RKO (cell line): ENCODE results near the gene ELFN1.

Experiments
- DNase-seq: peaks from one replicate; pipeline ENCODE4 v3.0.0-alpha.2; 2016; ENCODE audit warnings: low spot score

ELFN1 gene

DNA sequence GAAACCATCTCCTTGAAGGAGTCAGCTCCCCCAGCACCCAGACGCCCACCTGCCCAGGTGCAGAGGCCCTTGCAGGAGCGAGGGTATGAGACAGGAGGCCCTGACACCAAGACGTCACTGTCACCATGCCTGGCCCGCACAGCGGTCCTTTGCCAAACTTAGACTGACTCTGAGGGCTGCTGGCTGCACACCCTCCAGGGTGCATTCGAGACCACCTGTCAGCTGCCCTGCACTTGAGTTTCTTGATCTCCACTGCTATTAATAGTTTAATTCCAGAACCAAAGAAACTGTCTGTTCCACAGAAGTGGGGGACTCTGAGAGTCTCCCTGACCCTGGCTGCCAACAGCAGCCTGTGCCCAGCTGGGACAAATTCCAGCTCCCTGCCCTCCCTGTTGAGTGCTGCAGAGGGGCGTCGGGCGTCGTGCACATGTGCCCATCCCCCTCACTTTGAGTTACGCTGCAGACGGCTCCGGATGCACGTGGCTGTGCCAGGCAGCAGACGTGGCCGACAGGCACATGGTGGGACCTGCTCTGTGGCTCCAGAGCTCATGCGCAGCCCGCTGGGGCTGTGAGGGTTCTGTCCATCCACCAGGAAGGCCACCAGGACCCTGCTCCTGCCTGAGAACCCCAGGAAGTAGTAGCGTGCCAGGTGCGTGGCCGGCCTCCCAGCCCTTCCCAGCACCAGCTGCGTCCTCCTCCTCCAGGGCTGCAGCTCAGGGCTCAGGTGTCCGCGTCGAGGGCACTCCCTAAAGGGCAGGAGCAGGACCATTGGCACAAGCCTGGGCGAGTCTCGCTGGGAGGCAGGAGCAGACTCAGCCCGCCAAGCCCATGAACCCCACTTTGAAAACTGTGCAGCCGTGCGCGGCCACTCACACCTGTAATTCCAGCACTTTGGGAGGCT lies 24.8 kb downstream of the ELFN1 start:
- no peak for DNase-seq

GRCh38 chr7:1695800-1696454 lies 25.9 kb downstream of the ELFN1 start:
- DNase-seq: no peak

- DNase-seq: no peak
Observed at GRCh38 chr7:1696671-1697498, 26.8 kb downstream of the ELFN1 start.

DNA sequence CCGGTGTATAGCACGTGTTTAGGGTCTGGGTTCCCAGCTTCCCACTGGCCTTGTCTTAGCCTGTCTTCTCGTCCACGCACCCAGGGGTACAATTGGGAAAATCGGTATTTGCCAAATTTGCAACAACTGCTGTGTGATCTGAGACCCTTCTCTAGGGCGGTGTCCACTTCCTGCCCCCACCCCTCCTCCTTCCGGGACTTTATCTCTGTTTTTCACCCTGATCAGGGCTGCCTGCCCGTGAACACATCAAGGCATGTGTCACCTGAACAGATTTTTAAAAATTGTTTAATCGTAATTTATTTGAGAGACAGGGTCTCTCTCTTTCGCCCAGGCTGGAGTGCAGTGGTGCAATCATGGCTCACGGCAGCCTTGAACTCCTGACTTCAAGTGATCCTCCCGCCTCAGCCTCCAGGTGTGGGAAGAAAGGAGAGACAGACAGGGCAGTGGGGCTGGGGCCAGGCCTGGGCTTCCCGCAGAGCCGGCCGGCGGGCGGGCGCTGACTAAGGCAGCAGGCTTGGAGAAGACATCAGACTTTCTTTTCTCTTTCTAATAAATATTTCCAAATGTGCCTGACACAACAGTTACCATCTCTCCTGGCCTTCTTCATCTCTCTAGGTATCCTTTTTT lies 27.5 kb downstream of the ELFN1 start:
- DNase-seq: no peak

DNA sequence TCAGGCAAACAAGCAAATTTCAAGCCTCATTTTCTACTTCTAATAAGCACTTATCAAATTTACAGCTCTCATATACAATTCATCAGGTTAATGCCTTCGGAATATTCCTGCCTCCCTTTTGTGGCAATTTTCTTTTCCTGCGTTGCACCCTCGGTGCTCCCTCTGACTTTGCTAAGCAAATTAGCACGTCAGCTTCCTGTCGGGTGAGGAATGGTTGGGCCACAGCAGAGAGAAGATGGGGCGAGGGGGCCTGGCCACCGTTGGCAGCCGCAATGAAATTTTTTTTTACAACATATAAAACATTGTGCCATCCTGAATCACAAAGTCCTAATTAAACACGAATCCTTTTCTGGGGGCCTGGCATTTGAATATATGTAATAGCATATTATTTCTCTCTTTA lies 28.1 kb downstream of the ELFN1 start:
- DNase-seq: no peak

DNA sequence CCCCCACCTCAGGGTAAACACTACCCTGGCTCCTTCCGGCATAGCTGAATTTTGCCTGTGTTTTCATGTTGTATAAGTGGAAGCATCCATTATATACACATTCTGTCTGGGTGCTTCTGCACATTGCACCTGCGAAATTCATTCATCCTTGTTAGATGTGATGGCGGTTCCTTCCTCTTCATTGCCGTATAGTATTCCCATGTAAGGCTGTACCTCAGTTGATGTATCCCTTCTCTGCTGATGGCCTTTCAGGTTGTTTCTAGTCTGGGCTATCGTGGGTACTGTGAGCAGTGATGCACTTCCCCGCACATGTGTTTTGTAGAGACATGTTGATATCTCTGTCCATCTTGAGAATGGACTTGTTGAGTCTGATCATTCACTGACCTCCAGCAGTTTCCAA lies 28.9 kb downstream of the ELFN1 start:
- no peak for DNase-seq

GRCh38 chr7:1700086-1700485 lies 30.0 kb downstream of the ELFN1 start:
- no peak for DNase-seq

GRCh38 chr7:1700536-1701333 lies 30.7 kb downstream of the ELFN1 start:
- DNase-seq: no peak

DNA sequence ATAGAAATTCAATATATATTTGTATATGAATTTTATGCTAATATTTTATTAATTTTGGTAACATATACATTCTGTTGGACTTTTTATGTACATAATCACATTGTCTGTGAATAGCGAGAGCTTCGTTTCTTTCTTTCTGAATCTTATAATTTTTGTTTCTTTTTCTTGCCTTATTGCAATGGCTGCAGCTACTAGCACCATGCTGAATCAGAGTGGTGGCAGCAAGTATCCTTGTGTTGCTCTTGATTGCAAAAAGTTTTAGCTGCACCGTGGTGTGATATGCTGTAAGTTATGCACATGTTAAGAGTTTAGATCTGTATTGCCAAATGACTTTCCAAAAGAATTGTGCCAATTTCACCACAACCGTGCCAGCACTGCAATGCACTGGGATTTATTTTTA lies 32.6 kb downstream of the ELFN1 start:
- no peak for DNase-seq

DNA sequence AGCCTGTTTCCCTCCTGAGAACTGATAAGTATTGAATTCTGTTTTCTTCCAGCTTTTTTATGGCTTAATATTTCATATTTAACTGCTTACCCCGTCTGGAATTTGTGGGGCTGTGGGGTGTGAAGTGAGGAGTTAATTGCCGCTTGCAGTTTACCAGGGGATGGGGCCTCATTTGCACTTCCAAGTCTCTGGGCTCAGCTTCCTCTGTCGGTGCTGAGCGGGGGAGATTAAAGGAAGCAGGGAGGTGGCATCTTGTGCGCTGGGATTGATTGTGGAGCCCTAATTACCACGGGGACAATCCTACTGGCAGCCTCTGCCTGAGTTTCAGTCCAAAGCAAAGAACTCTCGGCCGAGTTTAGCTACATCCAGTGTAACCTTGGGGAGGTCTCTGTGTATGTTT lies 33.4 kb downstream of the ELFN1 start:
- DNase-seq: no peak

DNA sequence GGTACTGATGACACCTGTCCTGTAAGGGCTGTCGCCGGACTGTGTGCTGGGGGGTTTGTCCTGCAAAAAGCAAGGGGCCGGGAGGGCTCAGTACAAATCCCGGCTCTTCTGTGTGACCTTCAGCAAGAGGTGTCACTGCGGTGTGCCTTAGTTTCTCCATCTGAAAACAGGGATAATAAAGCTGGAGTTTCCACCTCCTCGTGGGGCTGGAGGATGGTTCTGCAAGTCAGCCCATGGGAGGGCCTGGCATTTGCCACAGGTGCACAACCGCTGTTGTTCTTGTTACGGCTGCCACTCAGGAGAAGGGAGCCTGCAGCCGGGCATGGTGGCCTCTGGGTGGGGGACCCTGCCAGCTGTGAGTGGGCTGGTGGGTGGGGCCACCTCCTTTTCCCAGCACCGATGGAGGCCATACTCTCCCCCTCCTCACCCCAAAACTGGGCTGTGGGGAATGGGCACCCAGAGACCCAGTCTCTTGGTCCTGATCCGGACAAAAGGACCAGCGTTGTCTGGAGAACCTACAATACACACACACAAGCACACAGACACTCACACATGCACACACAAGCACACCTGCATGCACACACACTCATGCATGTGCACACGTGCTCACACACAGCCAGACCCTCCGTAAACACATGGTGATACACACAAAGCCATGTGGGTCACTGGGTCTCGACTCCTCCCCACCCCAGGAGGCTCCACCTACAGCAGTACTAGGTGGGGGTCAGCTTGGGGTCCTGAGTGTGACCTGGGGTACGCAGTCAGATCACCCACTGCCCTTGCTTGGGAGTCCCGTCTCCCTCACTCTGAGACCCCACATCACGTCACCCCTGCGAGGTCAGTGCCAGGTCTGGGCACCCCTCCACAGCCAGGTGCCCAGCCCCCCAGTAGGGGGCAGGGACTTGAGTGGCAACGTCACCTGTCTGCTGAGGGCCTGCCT lies 34.1 kb downstream of the ELFN1 start:
- no peak for DNase-seq

GRCh38 chr7:1704811-1705738 lies 35.0 kb downstream of the ELFN1 start:
- no peak for DNase-seq

GRCh38 chr7:1705856-1706255 lies 35.8 kb downstream of the ELFN1 start:
- no peak for DNase-seq

DNA sequence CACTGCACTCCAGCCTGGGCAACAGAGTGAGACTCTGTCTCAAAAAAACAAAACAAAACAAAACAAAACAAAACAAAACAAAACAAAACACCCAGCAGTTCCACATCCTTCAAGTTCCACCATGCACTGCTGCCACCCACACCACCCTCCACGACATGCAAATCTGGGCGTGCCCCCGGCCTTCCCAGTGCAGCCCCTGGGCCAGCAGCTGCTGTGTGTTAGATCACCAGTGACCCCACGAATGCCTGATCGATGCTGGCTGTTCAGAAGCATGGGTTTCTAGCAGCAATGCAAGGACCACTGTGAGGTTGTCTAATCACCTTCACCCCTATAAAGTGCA lies 36.3 kb downstream of the ELFN1 start:
- no peak for DNase-seq

DNA sequence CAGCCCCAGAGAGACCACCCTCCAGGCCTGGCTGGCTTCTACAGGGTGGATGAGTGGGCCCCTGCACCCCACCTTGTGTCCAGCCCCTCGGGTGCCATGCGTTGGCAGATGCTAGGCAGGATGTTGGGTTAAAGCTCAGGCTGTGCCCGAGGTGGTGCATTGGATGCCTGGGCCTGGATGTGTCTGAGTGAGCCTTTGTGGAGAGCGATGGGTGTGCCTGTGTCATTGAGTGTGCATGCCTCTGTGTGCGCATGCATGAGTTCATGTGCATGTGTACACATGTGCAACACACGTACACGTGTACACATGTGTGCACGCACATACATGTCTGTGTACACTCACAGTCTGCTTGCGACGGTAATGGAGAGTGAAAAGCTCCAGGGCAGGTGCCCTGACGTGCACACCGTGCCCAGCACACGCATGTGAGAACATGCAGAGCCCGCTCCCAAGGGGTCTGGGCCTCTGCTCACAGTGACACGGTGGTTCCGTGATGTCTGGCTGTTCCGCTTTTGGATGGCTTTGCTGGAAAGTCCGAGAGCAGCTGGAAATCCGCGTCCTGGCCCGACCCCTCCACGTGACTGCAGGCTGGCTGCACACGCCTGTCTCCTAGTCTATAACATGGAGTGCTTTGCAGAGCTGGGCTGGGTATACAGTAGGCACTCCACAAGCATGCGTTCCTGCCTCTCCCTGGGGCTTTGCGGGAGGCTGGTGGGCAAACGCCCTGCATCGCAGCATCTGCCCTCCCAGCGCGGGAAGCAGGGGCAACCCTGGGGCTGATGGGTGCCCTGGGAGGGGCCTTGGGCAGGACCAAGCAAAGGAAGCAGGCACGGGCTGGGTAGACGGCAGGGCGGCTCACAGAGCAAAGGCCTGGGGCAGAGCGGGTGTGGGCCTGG lies 36.9 kb downstream of the ELFN1 start:
- DNase-seq: no peak

DNA sequence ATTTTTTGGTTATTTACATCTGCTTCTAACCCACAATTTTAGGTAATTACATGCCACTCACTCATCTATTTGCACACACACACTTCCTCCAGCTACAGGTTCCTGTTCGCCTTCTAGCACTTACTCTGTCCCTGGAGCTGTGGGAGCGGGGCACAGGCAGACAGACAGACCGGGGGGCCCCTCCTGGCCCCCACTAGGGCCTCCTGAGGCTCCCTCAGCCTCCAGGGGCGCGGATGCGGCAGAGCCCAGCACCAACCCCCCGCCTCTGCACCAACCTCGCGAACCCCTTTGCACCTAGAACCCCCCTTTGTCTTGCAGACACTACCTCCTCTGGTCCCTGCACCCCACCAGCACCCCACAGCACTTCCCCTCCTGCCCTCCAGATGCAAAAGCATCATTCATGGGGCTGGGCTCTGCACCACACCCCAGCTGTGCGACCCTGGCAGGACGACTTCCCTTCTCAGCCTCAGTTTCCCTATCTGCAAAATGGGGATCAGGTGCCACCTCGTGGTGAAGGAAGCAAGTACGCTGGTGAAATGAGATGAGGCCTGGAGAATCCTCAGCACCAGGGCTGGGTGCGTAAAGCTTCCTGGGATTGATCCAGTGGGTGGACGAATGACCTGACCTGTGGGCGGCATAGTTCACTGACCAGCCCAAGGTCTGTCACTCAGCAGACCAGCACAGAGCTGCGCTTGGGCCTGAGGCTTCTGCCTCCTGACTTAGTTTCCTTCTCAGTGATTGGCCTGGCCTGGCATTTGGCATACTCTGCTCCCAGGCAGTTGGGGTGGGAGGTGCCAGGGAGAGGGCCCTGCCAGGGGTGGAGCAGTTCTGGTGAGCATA lies 37.9 kb downstream of the ELFN1 start:
- DNase-seq: no peak

- no peak for DNase-seq
Observed at GRCh38 chr7:1708596-1709251, 38.6 kb downstream of the ELFN1 start.
